HuH-7 (cell line): ENCODE results near the gene ZFAND4.
"Not testable (repeated sequence)": the region's sequence is repeated elsewhere in the genome, so short reads cannot be mapped to it uniquely, and the experiment has no call there.

Experiments used
- DNase-seq: peaks from one replicate; pipeline ENCODE4 v3.0.0; 2011; ENCODE audit warnings: low spot score

Gene ZFAND4

DNA sequence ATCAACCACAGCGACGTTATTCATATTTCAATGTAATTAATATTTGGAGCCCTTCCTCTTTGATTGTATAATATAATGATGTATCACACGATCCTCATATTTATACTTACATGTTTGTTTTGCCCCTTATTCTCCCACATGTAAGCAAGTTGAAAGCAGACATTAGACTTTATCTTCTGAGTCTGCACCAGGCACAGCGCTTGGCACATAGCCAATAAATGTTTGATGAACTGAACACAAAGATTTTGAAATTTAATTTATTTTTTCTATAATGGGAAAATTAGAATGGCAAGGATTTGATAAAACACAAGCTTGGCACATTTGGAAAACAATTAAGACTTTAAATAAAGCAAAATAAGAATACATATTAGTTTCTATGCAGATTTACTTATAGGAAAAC, 31.6 kb downstream of the ZFAND4 start:
- no peak for DNase-seq

DNA sequence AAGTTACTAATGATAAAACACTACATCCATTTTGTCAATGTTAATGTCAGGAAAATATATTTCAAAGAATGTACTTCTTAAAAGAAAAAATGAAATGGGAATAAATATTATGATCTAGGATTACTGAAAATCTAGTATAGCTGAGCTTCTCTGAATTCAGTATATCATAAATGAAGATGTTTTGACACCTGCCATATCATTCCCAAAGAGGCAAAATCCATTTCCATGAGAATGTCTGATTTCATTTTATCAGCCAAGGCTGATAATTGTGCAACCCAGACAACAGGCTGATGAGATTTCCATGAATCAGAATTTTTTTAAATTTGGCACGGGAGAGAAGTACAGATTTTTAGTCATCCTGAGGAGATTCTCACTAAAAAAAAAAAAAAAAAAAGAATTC, 32.5 kb downstream of the ZFAND4 start:
- no peak for DNase-seq

DNA sequence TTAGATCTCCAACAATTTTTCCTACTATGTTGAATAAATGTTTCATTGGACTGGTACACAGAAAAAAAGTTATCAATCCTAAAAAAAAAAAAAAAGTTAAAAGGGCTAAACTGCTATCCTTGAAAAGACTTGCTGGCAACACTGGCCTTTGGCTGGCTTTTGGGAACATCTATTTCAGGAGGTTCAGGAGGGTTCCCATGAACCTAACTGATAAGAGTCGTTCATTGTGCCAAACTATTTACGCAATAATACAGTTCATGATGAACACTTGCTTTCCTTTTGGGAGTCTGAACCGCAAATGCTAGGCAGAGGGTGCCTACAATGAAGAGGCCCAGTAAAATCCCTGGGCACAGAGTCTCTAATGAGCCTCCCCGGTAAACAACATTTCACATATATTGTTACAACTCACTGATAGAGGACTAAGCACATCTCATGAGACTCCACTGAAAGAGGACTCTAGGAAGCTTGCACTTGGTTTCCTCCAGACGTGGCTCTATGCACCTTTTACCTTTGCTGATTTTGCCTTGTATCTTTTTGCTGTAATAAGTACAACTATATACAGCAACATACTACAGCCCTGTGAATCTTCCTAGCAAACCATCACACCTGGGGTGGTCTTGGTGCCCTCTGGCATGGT, 45.0 kb downstream of the ZFAND4 start:
- no peak for DNase-seq

DNA sequence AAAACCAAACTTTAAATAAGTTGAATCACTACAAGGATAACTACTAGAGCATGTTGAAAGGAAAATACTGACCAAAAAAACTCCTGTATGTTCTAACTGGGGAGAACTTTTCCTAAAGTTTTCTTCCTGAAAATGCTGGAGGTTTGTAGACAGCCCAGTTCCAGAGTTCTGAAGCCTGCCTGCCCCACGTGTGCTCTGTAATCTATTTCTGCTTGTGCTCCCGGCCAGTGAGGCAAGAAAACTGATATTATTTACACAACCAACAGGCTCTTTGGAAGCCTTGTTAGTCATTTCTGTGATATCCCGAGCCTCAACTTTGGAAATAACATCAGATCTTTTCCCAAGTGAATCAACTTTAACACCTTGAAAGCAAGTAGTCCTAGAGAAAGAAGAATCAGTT, 46.7 kb downstream of the ZFAND4 start:
- DNase-seq: no peak

DNA sequence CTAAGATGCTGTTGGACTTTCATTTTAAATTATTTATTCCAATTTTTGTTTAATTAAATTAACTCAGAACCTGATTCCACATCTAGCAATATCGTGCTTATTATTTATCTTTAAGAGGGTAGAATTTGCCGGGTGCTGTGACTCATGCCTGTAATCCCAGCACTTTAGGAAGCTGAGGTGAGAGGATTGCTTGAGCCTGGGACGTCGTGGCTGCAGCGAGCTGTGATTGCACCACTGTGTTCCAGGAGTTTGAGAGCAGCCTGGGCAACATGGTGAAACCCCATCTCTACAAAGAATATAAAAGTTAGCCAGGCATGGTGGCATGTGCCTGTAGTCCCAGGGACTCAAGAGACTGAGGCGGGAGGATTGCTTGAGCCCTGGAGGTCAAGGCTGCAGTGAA, 47.8 kb downstream of the ZFAND4 start:
- no peak for DNase-seq

DNA sequence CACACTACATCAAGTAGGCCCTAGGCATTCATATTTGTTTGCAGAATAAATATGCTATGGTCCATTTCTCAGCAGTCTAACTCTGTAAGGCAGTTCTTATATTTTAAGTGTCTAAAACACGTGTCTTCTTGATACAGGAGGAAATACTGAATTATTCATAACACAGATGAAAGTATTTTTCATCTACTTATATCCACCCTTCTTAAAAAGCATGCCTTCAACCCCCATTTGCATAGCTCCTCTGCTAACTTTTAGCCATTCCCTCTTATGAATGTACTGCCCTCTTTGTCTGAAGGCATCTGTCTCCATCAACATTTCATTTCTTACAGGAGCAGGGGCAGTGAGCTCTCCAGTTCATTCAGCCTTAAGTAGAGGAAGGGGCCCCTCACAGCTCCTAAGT, 57.7 kb downstream of the ZFAND4 start:
- DNase-seq: no peak

DNA sequence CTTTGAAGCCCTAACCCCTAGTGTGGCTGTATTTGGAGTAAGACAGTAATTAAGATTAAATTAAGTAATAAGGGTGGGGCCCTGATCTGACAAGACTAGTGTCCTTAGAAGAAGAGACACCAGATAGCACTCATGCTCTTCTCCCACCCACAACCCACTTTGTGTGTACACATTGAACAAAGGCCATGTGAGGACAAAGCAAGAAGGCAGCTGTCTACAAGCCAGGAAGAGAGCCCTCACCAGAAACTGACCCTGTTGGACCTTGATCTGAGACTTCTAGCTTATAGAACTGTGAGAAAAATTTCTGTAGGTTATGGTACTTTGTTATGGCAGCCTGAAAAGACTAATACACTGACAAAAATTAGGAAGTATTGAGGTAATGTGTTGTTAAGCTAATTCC, 59.8 kb downstream of the ZFAND4 start:
- DNase-seq: no peak

GRCh38 chr10:45608052-45608451, 64.5 kb downstream of the ZFAND4 start:
- no peak for DNase-seq

- no peak for DNase-seq
Observed at GRCh38 chr10:45607276-45607675, 65.3 kb downstream of the ZFAND4 start.

- DNase-seq: no peak
Observed at GRCh38 chr10:45602836-45603235, 69.7 kb downstream of the ZFAND4 start.

DNA sequence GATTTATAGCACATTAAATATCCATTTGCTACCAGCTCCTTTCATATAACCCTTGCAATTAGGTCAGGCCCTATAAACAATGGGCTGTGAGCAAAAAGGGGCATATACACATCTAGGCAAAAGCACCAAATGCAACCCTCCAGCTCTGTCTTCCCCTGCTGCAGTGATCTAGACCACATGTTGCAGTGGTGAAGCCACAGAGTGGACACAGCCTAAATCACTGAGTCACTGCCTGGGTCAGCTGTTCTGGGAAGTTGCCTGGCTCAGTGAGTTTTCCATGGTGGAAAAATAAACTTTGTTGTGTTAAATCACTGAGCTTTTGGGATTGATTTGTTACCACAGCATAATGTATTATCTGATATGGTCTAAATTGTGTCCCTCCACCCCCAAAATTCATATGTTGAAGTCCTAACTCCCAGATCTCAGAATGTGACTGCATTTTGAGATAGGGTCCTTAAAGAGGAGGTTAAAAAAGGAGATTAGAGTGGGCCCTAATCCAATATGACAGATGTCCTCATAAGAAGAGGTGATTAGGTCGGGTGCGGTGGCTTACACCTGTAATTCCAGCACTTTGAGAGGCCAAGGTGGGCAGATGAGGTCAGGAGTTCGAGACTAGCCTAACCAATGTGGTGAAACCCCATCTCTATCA, 70.4 kb downstream of the ZFAND4 start:
- DNase-seq: no peak

GRCh38 chr10:45601254-45601930, 71.2 kb downstream of the ZFAND4 start:
- DNase-seq: not testable (repeated sequence)

- not testable (repeated sequence) for DNase-seq
Observed at GRCh38 chr10:45600337-45601253, 72.0 kb downstream of the ZFAND4 start.

DNA sequence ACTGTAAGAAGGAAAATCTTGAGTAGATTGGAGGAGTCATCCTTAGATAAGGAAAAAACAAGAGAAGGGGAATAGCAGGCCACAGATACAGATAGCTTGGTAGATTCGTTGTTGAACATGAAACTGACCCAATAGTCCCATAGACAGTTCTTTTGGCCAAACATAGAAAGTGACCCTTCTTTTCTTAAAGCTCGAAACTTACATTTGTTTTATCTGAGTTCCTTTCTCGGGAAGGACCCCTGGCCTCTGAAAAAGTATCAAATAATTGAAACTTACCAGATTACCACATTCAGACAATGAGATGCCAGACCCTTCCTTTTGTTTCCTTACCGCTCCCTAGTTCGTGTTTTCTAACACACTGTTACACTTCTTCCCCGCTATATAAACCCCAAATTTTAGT, 72.9 kb downstream of the ZFAND4 start:
- no peak for DNase-seq

GRCh38 chr10:45599021-45599603, 73.5 kb downstream of the ZFAND4 start:
- no peak for DNase-seq

DNA sequence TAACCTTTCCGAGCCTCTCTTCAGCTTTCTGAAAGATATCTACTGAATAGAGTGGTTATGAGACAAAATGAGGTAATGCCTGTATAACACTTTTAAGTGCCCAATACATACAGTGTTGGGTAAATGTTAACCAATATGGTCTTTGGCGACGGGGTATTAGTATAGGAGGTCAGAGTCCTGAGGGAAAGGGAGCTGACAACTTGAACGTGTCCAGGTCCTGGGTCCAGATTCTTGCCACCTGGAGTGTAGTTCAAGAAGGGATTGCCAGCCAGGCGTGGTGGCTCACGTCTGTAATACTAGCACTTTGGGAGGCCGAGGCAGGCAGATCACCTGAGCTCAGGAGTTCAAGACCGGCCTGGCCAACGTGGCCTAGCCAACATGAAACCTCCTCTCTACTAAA, 76.0 kb downstream of the ZFAND4 start:
- no peak for DNase-seq

DNA sequence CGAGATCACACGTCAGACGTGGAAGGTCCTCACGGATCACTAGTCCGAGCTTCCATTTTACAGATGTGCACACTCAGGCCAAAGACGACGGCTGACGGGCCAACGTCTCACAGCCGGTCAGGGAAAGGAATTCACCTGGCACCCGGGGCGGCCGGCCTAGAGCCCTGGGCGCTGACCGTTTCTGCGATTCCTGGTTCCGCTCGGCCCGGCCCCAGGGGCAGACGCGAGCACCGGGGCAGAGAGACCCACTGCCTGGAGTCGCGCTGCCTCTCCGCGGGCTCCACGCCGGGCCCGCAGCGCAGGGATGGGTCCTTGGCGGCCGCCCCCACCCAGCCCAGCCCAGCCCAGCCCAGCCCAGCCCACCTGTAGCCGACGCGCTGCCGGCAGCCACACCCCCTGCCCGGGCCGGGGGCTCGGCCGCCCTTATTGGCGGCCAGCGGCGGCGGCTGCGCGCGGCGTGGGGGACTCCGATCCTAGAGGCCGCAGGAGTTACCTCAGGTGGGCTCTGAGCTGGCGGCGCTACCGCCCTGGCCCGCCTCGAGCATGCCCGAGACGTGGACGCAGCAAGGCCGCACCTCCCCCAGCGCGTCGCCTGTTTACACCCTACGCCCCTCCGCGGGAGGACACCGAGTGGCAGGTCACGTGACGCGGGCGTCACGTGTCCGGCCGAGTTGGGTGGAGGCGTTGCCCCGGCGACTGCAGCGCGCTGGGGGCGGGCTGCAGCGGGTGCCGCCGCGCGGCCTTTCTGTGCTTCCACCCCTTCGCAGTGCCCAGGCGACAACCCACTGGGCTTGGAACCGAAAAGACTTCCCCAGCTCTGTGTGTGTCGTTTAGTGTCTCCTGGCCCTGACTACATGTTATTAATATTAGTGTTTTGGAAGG, 78.1 kb downstream of the ZFAND4 start:
- peak; percentile 84 for DNase-seq

GRCh38 chr10:45593938-45594275, 78.7 kb downstream of the ZFAND4 start:
- DNase-seq: no peak

DNA sequence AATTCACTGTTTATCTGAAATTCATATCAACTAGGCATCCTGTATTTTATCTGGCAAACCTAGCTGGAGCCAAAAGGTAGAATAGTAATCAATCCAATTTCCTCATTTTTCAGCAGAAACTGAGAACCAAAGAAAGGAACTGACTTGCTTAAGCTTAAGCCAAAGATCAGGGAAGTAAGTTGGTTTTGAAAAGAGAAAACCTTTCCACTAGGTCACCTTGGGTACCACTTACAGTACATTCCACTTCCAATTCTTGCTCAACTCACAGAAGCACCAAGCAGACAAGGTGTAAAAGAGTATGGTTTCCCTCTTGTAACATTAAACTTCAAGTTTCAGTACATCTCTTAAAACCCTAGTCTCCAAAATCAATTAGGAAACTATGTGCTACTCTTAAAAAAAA, 79.6 kb downstream of the ZFAND4 start:
- no peak for DNase-seq

GRCh38 chr10:45592432-45592831, 80.1 kb downstream of the ZFAND4 start:
- no peak for DNase-seq

- no peak for DNase-seq
Observed at GRCh38 chr10:45591280-45591679, 81.3 kb downstream of the ZFAND4 start.
